Activated naive CD4-positive, alpha-beta T cell treated with anti-CD3 and anti-CD28 coated beads, Interleukin-2, amount 50 U/mL, for 72 hours (primary cell): Measurements from ENCODE around the gene SPEM3. TPM values are rescaled to one million over a fixed set of nuclear protein-coding genes. Genes with fewer than 3 reads are reported as not detected.

Experiments used
- ATAC-seq, 2 donors: fragments of 150-1000 bp; cut with Tn5 transposase; 2 replicates each; pipeline ENCODE4 v1.10.0; 2021; ENCODE audit warnings: mild to moderate bottlenecking in 2 of 2, moderate library complexity in 2 of 2
- DNase-seq, 2 donors: peaks; one replicate each; pipeline ENCODE4 v3.0.0; 2021 to 2022; ENCODE audit warnings: low spot score in 2 of 2
- H3K27ac Mint-ChIP-seq, 2 donors: one replicate each; pipeline ENCODE4 v1.8.0; 2022; ENCODE audit warnings: mild to moderate bottlenecking in 2 of 2, mixed read lengths in 2 of 2
- H3K36me3 Mint-ChIP-seq, 2 donors: one replicate each; pipeline ENCODE4 v1.8.0; 2022; ENCODE audit warnings: mixed read lengths in 2 of 2
- H3K9me3 Mint-ChIP-seq, 2 donors: one replicate each; pipeline ENCODE4 v1.8.0; 2022; ENCODE audit warnings: mixed read lengths in 2 of 2
- total RNA-seq, 2 donors: library from RNA; stranded (reverse); gene quantifications; one replicate each; pipeline ENCODE4 v1.2.3, GENCODE V29; 2022

SPEM3 gene
- total RNA-seq, 2 donors from 2014 or later: not detected

DNA sequence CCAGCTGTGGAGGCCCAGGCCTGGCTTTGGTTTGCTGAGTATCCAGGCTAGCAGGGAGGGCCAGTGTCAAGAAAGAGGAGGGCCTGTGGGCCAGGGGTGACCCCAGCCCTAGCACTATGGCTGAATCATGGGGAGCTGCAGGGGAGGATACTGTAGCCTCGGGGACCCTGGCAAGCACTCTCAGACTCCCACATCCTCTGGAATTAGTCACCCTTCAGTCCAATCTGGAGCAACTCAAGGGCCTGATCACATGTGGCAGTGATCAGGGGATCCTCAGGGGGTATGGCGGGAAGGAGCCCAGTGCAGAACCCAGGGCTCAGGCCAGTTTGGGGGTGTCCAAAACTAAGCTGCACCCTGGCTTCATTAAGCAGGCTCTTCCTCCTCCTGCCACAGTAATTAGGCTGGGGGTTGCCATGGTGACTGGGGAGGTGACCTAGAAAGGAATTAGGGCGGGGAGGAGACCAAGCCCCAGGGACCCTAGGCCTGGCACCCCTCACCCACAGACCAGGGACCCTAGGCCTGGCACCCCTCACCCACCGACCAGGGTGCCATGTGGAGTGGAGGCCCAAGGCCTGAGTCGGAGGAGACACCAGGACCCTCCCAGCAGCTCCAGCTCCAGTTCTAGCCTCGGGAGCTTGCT is 15.2 kb upstream of the SPEM3 start:
- no peak for DNase-seq
- H3K36me3 Mint-ChIP-seq: no peaks in the 10 kb centered on the region
- H3K9me3 Mint-ChIP-seq: no peaks in the 10 kb centered on the region
- ATAC-seq: peak in 1 of 2 donors; percentile 44
- no peak overlapping the region for H3K27ac Mint-ChIP-seq

DNA sequence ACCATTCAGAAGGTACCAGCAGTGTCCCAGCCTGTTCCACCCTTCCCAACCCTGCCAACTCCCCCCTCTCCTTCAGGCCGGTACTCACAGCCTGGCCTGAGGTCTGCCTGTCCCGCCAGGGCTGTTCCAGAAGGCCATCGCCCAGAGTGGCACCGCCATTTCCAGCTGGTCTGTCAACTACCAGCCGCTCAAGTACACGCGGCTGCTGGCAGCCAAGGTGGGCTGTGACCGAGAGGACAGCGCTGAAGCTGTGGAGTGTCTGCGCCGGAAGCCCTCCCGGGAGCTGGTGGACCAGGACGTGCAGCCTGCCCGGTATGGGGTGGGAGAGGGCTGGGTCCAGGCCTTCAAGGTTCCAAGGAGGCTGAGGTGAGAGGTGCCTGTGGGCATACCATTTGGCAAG is 13.8 kb upstream of the SPEM3 start:
- no peaks in the 10 kb centered on the region for H3K9me3 Mint-ChIP-seq
- no peak for DNase-seq
- no peaks in the 10 kb centered on the region for H3K36me3 Mint-ChIP-seq
- ATAC-seq: no peak
- no peak overlapping the region for H3K27ac Mint-ChIP-seq

DNA sequence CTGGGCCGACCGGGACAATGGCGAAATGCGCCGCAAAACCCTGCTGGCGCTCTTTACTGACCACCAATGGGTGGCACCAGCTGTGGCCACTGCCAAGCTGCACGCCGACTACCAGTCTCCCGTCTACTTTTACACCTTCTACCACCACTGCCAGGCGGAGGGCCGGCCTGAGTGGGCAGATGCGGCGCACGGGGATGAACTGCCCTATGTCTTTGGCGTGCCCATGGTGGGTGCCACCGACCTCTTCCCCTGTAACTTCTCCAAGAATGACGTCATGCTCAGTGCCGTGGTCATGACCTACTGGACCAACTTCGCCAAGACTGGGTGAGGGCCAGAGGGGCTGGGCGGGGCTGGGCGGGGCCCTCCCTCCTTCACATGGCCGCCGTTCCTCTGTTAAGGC is 12.9 kb upstream of the SPEM3 start:
- H3K27ac Mint-ChIP-seq: no peak overlapping the region
- no peaks in the 10 kb centered on the region for H3K9me3 Mint-ChIP-seq
- no peaks in the 10 kb centered on the region for H3K36me3 Mint-ChIP-seq
- no peak for ATAC-seq
- DNase-seq: no peak

DNA sequence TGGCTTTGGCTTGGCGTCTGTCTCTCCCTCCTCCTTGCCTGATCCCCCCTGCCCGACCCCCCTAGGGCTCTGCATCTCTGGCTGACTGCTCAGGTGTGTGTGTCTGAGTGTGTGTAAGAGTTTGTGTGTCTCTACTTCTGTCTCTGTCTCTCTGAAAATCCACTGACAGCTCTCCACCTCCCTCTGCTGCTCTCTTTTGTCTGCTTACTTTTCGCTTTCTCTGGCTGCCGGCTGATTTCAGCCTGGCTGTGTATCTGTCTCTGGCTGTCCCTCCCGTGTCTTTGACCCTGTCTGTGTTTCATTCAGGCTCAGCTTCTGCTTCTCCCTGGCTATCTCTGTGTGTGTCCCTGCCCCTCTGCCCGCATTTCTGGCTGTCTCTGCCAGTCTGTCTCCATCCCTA is 12.3 kb upstream of the SPEM3 start:
- Mint-ChIP-seq H3K9me3 (no peaks in the 10 kb centered on the region), H3K27ac (no peak overlapping the region), H3K36me3 (no peaks in the 10 kb centered on the region)
- ATAC-seq: no peak
- no peak for DNase-seq

DNA sequence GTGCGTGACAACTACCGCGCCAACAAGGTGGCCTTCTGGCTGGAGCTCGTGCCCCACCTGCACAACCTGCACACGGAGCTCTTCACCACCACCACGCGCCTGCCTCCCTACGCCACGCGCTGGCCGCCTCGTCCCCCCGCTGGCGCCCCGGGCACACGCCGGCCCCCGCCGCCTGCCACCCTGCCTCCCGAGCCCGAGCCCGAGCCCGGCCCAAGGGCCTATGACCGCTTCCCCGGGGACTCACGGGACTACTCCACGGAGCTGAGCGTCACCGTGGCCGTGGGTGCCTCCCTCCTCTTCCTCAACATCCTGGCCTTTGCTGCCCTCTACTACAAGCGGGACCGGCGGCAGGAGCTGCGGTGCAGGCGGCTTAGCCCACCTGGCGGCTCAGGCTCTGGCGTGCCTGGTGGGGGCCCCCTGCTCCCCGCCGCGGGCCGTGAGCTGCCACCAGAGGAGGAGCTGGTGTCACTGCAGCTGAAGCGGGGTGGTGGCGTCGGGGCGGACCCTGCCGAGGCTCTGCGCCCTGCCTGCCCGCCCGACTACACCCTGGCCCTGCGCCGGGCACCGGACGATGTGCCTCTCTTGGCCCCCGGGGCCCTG is 11.5 kb upstream of the SPEM3 start:
- ATAC-seq: no peak
- Mint-ChIP-seq H3K36me3 (no peaks in the 10 kb centered on the region), H3K27ac (no peak overlapping the region), H3K9me3 (no peaks in the 10 kb centered on the region)
- no peak for DNase-seq

DNA sequence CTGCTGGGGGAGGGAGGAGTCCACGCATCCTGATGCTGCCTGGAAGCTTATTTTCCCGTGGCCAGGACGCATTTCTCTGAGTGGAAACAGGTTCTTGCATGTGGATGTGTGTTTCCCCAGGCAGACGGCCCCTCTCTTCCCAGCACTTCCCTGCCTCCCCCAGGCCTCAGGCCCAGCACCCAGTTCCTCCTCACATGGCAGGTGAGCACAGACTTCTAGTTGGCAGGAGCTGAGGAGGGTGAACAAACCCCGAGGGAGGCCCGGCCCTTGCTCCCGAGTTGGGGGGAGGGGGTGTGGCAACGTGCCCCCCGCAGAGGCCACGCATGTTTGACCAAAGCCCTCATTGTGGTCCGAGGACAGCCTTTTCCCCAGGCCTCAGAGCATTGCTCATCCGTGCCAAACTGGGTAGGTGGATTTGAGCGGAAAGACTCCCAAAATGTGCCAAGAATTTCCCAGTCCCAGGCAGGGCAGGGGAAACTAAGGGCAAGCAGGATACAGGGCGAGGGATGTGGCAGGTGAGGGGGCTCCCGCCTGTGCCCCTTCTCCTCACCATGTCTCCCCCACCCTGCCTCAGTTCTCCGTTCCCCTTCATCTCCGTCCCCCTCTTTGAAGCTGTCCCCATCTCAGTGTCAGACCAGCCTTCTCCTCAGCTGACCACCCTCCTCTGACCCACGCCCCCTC is 10.0 kb upstream of the SPEM3 start:
- no peak for ATAC-seq
- no peak for DNase-seq
- no peaks in the 10 kb centered on the region for H3K9me3 Mint-ChIP-seq
- H3K27ac Mint-ChIP-seq: no peak overlapping the region
- no peaks in the 10 kb centered on the region for H3K36me3 Mint-ChIP-seq

DNA sequence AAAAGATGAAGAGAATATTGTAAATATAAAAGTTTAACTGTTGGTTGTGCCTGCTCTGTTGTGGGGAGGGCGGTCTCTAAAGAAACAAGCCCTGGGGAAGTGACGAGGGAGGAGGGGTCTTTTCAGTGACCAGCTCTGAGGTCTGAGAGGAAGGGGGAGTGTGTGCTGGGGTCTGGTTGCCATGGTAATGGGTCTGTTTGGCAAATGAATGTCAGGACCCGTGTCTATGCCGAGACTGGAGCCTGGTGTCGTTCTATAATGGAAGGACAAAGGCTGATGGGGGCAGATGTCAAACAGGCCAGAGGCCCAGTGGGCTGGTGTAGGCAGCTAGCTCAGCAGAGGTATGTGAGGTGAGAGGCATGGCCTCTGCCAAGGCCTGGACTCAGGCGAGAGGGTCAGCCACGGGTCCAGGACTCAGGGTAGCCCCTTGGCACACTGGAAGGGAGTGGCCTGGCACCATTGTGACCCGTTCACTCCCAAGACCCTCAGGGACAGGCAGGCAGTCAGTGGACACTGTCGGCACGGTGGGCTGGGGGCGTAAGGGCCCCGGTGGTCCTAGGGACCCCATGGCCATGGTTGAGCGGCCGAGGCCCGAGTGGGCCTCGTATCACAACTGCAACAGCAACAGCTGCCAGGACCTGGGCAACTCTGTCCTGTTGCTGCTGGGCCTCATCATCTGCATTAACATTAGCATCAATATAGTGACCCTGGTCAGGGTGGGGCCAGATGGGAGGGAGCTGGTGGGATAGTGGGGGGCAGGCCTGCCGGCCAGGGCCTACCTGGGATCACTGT is 8.6 kb upstream of the SPEM3 start, which contains the start of gene SPEM1:
Gene SPEM1, plus strand, starts transcription at position 506 of the 792 bp plus-strand sequence. Its CDS starts 61 bp downstream, at position 567.
- peak within 1 kb of the TSS in 1 of 2 donors; percentile 61 for H3K27ac Mint-ChIP-seq
- no peaks in the 10 kb centered on the region for H3K9me3 Mint-ChIP-seq
- no peak for DNase-seq
- no peak for ATAC-seq
- no peaks in the 10 kb centered on the region for H3K36me3 Mint-ChIP-seq

DNA sequence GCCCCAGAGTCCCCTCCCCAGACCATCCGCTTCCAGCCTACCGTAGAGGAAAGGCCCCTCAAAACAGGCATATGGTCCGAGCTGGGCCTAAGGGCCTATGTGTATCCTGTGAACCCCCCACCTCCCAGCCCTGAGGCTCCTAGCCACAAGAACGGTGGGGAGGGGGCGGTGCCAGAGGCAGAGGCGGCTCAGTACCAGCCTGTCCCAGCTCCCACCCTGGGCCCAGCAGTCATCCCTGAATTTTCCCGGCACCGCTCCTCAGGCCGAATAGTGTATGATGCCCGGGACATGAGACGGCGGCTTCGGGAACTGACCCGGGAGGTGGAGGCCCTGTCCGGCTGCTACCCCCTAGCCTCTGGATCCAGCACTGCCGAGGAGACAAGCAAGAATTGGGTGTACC is 7.5 kb upstream of the SPEM3 start:
- ATAC-seq (no peak), DNase-seq (no peak)
- Mint-ChIP-seq H3K36me3 (no peaks in the 10 kb centered on the region), H3K27ac (no peak overlapping the region), H3K9me3 (no peaks in the 10 kb centered on the region)

DNA sequence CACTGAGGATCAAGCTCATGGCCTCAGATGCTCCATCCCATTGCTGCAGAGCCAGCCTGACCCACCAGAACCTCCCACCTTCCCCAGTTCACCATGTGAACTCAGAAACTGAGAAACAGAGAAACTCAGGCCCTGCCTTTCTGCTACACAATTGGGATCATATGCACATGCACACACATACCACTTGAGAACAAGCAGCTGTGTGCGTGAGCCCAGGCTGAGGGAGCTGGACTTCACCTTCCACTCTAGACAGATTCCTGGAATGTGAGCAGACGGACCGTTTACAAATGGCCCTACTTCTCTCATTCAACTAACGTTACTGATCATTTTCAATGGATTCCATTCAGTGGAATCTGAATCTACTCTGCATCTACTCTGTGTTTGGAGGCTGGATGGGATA is 5.0 kb upstream of the SPEM3 start:
- no peaks in the 10 kb centered on the region for H3K36me3 Mint-ChIP-seq

DNA sequence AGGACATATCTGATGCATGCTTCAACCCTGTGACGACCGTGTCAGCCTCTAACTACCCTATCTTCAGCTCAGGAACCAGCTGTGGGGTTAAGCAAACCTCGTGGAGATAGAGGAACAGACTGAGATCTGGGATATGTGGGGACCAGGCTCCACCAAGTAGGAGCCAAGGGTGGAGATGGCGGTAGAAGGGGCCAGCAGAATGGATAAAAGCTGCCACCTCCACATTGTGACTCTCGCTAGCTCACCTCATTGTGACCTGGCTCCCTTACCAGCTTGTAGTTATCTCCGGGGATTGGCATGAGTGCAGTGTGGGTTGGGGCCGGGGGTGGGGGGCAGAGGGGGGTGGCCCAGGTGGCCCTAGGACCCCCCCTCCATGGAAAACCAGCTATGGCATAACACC is 3.3 kb upstream of the SPEM3 start, which contains the start of gene SPEM2:
Gene SPEM2, plus strand, starts transcription at position 301 of the 400 bp plus-strand sequence. Its CDS starts 73 bp downstream, at position 374.
- no peaks in the 10 kb centered on the region for H3K9me3 Mint-ChIP-seq
- ATAC-seq: no peak
- no peaks in the 10 kb centered on the region for H3K36me3 Mint-ChIP-seq
- no peak for DNase-seq
- H3K27ac Mint-ChIP-seq: no peak within 1 kb of the TSS

More for the DNA sequence above, 5.0 kb upstream of the SPEM3 start:
- Mint-ChIP-seq H3K27ac (no peak overlapping the region), H3K9me3 (no peaks in the 10 kb centered on the region)
- ATAC-seq (no peak), DNase-seq (no peak)

DNA sequence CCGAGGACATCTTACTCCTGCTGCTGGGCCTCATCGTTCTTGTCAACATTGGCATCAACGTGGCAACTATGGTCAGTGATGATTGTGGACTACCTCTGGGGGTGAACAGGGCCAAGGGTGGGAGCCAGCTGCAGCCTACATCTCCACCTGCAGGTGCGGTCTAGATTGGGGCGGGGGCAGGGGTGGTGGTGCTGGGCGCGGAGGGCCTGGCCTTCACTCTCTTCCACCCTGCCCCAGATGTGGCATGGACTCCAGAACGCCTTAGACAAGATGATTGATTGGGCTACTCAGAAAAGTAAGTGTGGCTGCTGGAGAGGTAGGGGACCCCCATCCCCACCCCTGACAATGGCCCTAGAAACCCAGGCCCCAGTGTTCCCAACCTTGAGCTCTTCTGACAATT is 2.9 kb upstream of the SPEM3 start:
- no peak for ATAC-seq
- Mint-ChIP-seq H3K27ac (no peak overlapping the region), H3K9me3 (no peaks in the 10 kb centered on the region), H3K36me3 (no peaks in the 10 kb centered on the region)
- DNase-seq: no peak

DNA sequence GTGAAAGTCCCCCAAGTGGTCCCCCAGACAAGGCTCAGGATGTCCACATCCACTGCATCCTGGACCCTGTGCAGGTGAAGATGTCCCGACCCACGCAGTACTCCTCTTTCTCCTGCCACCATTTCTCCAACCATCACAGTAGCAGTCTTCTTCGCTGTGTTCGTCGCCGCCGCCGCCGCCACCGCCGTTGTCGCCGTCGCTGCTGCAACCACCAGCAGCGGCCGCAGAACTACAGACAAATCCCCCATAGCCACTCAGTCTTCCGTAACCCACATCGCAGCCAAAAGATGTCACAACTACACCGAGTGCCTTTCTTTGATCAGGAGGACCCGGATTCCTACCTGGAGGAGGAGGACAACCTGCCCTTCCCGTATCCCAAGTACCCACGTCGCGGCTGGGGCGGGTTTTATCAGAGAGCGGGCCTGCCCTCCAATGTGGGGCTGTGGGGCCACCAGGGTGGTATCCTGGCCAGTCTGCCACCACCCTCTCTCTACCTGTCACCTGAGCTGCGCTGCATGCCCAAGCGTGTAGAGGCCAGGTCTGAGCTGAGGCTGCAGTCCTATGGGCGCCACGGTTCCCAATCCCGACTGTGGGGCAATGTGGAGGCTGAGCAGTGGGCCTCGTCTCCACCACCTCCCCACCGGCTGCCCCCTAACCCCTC is 2.3 kb upstream of the SPEM3 start:
- H3K36me3 Mint-ChIP-seq: no peaks in the 10 kb centered on the region
- DNase-seq (no peak), ATAC-seq (no peak)
- no peak overlapping the region for H3K27ac Mint-ChIP-seq
- H3K9me3 Mint-ChIP-seq: no peaks in the 10 kb centered on the region

DNA sequence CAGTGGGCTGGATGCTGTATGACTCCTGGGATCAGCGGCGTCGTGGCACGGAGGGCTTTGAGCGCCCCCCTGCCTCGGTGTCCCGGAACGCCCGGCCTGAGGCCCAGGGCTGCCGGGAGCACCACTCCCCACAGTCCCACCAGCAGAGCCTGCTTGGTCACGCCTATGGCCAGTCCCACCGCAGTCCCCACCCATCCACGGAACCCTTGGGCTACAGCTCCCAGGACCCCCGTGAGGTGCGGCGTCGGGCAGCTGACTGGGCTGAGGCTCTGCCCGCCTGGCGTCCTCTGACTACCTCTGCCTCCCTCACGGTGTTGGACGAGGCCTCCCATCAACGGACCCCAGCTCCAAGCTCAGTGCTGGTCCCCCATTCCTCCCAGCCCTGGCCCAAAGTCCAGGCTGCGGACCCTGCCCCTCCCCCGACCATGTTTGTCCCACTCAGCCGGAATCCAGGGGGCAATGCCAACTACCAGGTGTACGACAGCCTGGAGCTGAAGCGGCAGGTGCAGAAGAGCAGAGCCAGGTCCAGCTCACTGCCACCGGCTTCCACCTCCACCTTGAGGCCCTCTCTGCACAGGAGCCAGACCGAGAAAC is 1.7 kb upstream of the SPEM3 start:
- H3K36me3 Mint-ChIP-seq: no peaks in the 10 kb centered on the region
- no peak for ATAC-seq
- H3K9me3 Mint-ChIP-seq: no peaks in the 10 kb centered on the region
- H3K27ac Mint-ChIP-seq: no peak overlapping the region
- DNase-seq: no peak

DNA sequence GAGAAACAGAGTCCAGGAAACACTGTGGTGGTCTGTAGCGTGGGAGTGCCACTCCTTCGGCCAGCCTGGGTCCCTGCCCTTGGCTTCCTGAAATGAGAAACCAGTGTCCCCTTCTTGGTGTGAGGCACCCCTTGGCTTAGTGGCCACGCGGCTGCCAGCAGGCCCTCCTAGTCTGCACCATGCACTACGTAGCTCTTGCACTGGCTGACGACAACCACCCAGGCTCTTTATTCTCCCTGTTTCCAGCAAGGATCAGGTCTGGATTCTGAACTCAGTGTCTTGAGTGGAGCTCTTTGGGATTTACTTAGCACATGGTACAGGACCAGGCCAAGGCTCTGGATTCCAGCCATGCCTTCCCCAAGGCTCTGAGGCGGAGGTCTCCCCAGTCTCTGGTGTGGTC is 1.1 kb upstream of the SPEM3 start:
- no peaks in the 10 kb centered on the region for H3K36me3 Mint-ChIP-seq
- H3K27ac Mint-ChIP-seq: no peak overlapping the region
- H3K9me3 Mint-ChIP-seq: no peaks in the 10 kb centered on the region
- ATAC-seq (no peak), DNase-seq (no peak)

DNA sequence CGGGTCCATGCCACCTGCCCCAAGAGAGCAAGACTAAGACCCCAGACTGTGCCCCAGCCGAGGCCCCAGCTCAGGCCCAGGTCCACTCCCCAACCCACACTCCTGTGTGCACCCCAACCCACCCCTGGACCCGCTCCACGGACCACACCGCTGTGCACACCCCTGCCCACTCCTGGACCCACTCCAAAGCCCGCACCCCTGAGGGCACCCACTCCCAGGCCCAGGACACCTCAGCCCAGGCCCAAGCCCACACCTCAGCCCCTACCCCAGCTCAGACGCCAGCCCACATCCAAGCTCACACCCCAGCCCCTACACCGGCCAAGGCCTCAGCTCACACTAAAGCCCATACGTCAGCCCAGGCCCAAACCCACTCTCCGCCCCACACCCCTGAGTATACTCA is 1.1 kb downstream of the SPEM3 start:
- Mint-ChIP-seq H3K27ac (no peak overlapping the region), H3K36me3 (no peaks in the 10 kb centered on the region), H3K9me3 (no peaks in the 10 kb centered on the region)
- DNase-seq (no peak), ATAC-seq (peak in 1 of 2 donors; percentile 32)

DNA sequence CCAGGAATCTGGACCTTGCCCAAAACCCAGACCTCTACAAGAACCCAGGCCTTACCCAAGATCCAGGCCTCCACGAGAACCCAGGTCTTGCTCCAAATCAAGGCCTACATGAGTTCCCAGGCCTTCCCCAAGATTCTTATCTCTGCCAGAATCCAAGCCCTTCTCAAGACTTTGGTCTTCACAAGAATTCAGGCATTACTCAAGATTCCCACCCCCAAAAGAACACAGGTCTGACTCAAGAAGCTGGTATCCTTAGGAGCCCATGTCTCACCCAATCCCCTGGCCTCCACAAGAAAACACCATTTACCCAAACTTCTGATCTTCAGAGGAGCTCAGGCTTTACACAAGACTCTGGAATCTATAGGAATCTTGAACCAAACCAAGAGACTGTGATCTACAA is 2.6 kb downstream of the SPEM3 start:
- Mint-ChIP-seq H3K27ac (no peak overlapping the region), H3K9me3 (no peaks in the 10 kb centered on the region), H3K36me3 (no peaks in the 10 kb centered on the region)
- DNase-seq: no peak
- ATAC-seq: no peak
